ENCODE measurements around the gene SH3BP1. TPM values are rescaled to one million over a fixed set of nuclear protein-coding genes. Genes with fewer than 3 reads are reported as not detected.

Gene SH3BP1
- total RNA-seq, 1 donor, result 4.7 TPM

DNA sequence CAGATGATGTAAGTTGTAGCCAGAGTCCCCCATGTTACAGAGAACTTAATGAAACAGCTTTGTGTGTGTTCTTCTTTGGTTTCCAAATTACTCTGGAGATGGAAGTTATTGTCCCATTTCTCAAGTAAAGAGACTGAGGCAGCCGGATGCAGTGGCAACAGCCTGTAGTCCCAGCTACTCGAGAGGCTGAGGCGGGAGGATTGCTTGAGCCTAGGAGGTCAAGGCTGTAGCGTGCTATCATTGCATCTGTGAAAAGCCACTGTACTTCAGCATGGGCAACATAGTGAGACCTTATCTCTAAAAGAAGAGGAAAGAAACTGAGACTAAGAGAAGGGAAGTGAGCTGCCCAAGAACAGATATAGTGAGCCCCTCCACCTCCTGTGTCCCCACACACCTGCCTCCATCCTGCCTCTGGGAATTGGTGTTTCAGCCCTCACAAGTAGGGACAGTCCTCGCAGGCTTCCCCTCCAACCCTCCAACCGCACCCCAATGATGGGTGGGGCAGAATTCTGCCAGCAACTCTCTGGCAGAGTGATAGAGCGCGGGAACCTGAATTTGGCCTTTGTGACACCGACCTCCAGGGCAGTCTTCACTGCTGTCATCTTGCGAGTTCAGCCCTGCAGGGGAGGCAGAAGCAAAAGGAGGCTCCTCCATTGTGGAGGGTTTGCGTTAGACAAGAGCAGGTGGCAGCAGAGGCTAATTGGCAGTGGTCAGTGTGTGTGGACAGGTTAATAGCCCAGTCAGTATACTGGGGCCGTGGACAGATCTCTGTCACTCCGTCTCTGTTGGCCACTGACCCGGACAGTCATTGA, 20.6 kb downstream of the SH3BP1 start:
- Histone ChIP-seq H3K36me3 (ENCODE audit: insufficient read depth, low read length) (no peaks in the 10 kb centered on the region), H2AFZ (ENCODE audit: low read length) (no peak overlapping the region), H3K4me2 (ENCODE audit: insufficient read depth, low read length) (peak overlapping the region; percentile 97), H3K27ac (ENCODE audit: low read depth, low read length) (no peak overlapping the region), H4K20me1 (ENCODE audit: insufficient read depth, low read length) (peaks cover 19% of the 10 kb centered on the region), H3K4me1 (ENCODE audit: insufficient read depth, low read length) (peaks cover 27% of the 10 kb centered on the region), H3K4me3 (ENCODE audit: insufficient read depth, low read length) (peak overlapping the region; percentile 71), H3K27me3 (ENCODE audit: insufficient read depth, low read length) (no peaks in the 10 kb centered on the region), H3K9me3 (ENCODE audit: low read depth, low read length) (no peaks in the 10 kb centered on the region), H3K79me2 (ENCODE audit: insufficient read depth, low read length) (peaks cover 49% of the 10 kb centered on the region)
- DNase-seq (ENCODE audit: insufficient read length, low spot score, missing footprints), result peak; percentile 42
- TF ChIP-seq, protein P1, sequence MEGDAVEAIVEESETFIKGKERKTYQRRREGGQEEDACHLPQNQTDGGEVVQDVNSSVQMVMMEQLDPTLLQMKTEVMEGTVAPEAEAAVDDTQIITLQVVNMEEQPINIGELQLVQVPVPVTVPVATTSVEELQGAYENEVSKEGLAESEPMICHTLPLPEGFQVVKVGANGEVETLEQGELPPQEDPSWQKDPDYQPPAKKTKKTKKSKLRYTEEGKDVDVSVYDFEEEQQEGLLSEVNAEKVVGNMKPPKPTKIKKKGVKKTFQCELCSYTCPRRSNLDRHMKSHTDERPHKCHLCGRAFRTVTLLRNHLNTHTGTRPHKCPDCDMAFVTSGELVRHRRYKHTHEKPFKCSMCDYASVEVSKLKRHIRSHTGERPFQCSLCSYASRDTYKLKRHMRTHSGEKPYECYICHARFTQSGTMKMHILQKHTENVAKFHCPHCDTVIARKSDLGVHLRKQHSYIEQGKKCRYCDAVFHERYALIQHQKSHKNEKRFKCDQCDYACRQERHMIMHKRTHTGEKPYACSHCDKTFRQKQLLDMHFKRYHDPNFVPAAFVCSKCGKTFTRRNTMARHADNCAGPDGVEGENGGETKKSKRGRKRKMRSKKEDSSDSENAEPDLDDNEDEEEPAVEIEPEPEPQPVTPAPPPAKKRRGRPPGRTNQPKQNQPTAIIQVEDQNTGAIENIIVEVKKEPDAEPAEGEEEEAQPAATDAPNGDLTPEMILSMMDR (IDR thresholded peaks at IDR 0.05; ENCODE audit: extremely low read depth, low read depth, low read length), result no peak

DNA sequence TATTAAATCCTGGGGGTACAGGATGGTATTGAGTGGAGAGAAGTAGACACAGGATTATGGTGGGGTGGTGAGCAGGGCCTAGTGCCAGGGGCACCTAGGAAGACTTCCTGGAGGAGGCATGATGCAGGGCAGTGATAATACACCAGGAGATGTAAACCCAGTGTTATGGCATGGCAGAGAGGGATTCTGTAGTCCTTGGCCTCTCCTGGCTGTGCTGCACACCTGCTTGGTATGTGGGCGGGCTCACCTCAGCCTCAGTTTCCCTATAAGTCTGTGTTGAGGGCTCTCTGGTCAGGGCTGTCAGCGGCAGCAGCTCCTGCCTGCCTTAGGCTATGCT, 21.2 kb downstream of the SH3BP1 start:
- Histone ChIP-seq H2AFZ (ENCODE audit: low read length) (no peak overlapping the region), H3K4me3 (ENCODE audit: insufficient read depth, low read length) (no peak overlapping the region), H3K79me2 (ENCODE audit: insufficient read depth, low read length) (peaks cover 55% of the 10 kb centered on the region), H3K27me3 (ENCODE audit: insufficient read depth, low read length) (no peaks in the 10 kb centered on the region), H4K20me1 (ENCODE audit: insufficient read depth, low read length) (peaks cover 19% of the 10 kb centered on the region), H3K4me2 (ENCODE audit: insufficient read depth, low read length) (peak overlapping the region; percentile 18), H3K4me1 (ENCODE audit: insufficient read depth, low read length) (peaks cover 27% of the 10 kb centered on the region), H3K27ac (ENCODE audit: low read depth, low read length) (peak overlapping the region; percentile 86), H3K36me3 (ENCODE audit: insufficient read depth, low read length) (no peaks in the 10 kb centered on the region), H3K9me3 (ENCODE audit: low read depth, low read length) (no peaks in the 10 kb centered on the region)
- TF ChIP-seq, protein P1 (IDR thresholded peaks at IDR 0.05; ENCODE audit: extremely low read depth, low read depth, low read length), result no peak
- no peak for DNase-seq (ENCODE audit: insufficient read length, low spot score, missing footprints)

DNA sequence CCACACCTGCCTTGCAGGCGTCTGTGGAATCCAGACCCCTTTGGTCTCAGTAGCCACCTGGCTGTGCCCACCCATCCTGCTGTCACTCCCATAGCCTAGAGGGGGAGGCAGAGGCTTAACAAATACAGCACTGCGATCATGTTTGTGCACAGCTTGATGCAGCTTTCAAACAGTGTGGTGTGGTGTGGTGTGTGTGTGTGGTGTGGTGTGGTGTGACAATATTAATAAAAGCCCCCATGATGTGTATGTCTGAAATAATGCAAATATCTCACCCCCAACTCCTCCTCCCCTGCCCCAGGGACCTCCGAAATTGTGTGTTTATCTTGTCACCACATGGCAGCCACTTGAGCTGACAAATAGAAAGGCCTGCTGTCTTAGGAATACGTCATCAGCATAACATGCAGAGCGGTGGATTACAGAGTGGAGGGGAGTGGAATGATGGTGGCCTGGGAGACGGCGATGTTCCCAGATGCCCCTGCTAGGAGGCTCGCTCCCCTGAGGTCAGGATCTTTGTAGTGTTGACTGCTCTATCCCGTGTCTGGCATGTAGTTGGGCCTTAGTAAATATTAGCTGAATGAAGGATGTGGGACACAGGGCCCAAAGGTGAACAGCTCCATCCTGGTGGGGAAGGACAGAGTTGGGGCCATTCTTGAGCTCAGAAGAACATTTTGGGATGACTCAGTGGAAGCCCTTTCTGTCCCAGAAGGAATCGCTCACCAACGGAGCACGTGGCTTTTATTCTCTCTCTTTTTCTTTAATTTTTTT, 21.9 kb downstream of the SH3BP1 start:
- H3K27ac ChIP-seq (ENCODE audit: low read depth, low read length), result peak overlapping the region; percentile 86
- H3K27me3 ChIP-seq (ENCODE audit: insufficient read depth, low read length), result no peaks in the 10 kb centered on the region
- H3K4me3 ChIP-seq (ENCODE audit: insufficient read depth, low read length), result peak overlapping the region; percentile 40
- TF ChIP-seq, protein P1 (IDR thresholded peaks at IDR 0.05; ENCODE audit: extremely low read depth, low read depth, low read length), result peak; percentile 60
- peaks cover 19% of the 10 kb centered on the region for H4K20me1 ChIP-seq (ENCODE audit: insufficient read depth, low read length)
- peaks cover 59% of the 10 kb centered on the region for H3K79me2 ChIP-seq (ENCODE audit: insufficient read depth, low read length)
- peak overlapping the region; percentile 82 for H2AFZ ChIP-seq (ENCODE audit: low read length)
- no peaks in the 10 kb centered on the region for H3K9me3 ChIP-seq (ENCODE audit: low read depth, low read length)
- peaks cover 27% of the 10 kb centered on the region for H3K4me1 ChIP-seq (ENCODE audit: insufficient read depth, low read length)
- peak overlapping the region; percentile 77 for H3K4me2 ChIP-seq (ENCODE audit: insufficient read depth, low read length)
- peaks cover 3% of the 10 kb centered on the region for H3K36me3 ChIP-seq (ENCODE audit: insufficient read depth, low read length)
- DNase-seq (ENCODE audit: insufficient read length, low spot score, missing footprints), result peak; percentile 96

DNA sequence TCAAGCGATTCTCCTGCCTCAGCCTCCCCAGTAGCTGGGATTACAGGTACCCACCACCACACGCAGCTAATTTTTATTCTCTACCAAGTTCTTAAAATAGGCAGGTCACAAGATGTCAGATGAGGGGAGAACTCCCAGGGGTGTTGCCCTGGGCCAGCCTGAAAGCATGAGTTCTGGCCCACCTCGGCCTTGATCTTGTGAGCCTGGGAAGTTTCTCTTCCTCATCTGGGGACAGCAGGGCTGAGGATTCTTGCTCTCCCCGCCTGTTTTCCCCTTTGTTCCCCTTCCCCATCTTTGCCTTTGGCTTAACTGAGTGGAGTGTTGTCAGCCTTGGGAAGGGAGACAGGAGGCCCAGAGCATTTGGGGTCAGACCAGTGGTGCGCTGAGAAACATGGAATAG, 22.6 kb downstream of the SH3BP1 start:
- H3K27ac ChIP-seq (ENCODE audit: low read depth, low read length), result no peak overlapping the region
- peak; percentile 31 for DNase-seq (ENCODE audit: insufficient read length, low spot score, missing footprints)
- H3K27me3 ChIP-seq (ENCODE audit: insufficient read depth, low read length), result no peaks in the 10 kb centered on the region
- H3K79me2 ChIP-seq (ENCODE audit: insufficient read depth, low read length), result peaks cover 59% of the 10 kb centered on the region
- H4K20me1 ChIP-seq (ENCODE audit: insufficient read depth, low read length), result peaks cover 19% of the 10 kb centered on the region
- peaks cover 27% of the 10 kb centered on the region for H3K4me1 ChIP-seq (ENCODE audit: insufficient read depth, low read length)
- H3K4me3 ChIP-seq (ENCODE audit: insufficient read depth, low read length), result no peak overlapping the region
- no peak overlapping the region for H2AFZ ChIP-seq (ENCODE audit: low read length)
- TF ChIP-seq, protein P1 (IDR thresholded peaks at IDR 0.05; ENCODE audit: extremely low read depth, low read depth, low read length), result no peak
- H3K36me3 ChIP-seq (ENCODE audit: insufficient read depth, low read length), result peaks cover 4% of the 10 kb centered on the region
- H3K4me2 ChIP-seq (ENCODE audit: insufficient read depth, low read length), result no peak overlapping the region
- H3K9me3 ChIP-seq (ENCODE audit: low read depth, low read length), result no peaks in the 10 kb centered on the region
